ENCODE data around the gene KCNQ1OT1. TPM values are rescaled to one million over a fixed set of nuclear protein-coding genes. Genes with fewer than 3 reads are reported as not detected.

KCNQ1OT1 gene
- total and polyA plus RNA-seq, 9 of the 15 experiments (the other 6 are each of a cell fraction or from before 2014, with no cell fraction given), result 0.04 to 2.3 (median 0.74) TPM

GRCh38 chr11:2679011-2679676 is 20.6 kb downstream of the KCNQ1OT1 start (continued):
- TF ChIP-seq, protein P1, sequence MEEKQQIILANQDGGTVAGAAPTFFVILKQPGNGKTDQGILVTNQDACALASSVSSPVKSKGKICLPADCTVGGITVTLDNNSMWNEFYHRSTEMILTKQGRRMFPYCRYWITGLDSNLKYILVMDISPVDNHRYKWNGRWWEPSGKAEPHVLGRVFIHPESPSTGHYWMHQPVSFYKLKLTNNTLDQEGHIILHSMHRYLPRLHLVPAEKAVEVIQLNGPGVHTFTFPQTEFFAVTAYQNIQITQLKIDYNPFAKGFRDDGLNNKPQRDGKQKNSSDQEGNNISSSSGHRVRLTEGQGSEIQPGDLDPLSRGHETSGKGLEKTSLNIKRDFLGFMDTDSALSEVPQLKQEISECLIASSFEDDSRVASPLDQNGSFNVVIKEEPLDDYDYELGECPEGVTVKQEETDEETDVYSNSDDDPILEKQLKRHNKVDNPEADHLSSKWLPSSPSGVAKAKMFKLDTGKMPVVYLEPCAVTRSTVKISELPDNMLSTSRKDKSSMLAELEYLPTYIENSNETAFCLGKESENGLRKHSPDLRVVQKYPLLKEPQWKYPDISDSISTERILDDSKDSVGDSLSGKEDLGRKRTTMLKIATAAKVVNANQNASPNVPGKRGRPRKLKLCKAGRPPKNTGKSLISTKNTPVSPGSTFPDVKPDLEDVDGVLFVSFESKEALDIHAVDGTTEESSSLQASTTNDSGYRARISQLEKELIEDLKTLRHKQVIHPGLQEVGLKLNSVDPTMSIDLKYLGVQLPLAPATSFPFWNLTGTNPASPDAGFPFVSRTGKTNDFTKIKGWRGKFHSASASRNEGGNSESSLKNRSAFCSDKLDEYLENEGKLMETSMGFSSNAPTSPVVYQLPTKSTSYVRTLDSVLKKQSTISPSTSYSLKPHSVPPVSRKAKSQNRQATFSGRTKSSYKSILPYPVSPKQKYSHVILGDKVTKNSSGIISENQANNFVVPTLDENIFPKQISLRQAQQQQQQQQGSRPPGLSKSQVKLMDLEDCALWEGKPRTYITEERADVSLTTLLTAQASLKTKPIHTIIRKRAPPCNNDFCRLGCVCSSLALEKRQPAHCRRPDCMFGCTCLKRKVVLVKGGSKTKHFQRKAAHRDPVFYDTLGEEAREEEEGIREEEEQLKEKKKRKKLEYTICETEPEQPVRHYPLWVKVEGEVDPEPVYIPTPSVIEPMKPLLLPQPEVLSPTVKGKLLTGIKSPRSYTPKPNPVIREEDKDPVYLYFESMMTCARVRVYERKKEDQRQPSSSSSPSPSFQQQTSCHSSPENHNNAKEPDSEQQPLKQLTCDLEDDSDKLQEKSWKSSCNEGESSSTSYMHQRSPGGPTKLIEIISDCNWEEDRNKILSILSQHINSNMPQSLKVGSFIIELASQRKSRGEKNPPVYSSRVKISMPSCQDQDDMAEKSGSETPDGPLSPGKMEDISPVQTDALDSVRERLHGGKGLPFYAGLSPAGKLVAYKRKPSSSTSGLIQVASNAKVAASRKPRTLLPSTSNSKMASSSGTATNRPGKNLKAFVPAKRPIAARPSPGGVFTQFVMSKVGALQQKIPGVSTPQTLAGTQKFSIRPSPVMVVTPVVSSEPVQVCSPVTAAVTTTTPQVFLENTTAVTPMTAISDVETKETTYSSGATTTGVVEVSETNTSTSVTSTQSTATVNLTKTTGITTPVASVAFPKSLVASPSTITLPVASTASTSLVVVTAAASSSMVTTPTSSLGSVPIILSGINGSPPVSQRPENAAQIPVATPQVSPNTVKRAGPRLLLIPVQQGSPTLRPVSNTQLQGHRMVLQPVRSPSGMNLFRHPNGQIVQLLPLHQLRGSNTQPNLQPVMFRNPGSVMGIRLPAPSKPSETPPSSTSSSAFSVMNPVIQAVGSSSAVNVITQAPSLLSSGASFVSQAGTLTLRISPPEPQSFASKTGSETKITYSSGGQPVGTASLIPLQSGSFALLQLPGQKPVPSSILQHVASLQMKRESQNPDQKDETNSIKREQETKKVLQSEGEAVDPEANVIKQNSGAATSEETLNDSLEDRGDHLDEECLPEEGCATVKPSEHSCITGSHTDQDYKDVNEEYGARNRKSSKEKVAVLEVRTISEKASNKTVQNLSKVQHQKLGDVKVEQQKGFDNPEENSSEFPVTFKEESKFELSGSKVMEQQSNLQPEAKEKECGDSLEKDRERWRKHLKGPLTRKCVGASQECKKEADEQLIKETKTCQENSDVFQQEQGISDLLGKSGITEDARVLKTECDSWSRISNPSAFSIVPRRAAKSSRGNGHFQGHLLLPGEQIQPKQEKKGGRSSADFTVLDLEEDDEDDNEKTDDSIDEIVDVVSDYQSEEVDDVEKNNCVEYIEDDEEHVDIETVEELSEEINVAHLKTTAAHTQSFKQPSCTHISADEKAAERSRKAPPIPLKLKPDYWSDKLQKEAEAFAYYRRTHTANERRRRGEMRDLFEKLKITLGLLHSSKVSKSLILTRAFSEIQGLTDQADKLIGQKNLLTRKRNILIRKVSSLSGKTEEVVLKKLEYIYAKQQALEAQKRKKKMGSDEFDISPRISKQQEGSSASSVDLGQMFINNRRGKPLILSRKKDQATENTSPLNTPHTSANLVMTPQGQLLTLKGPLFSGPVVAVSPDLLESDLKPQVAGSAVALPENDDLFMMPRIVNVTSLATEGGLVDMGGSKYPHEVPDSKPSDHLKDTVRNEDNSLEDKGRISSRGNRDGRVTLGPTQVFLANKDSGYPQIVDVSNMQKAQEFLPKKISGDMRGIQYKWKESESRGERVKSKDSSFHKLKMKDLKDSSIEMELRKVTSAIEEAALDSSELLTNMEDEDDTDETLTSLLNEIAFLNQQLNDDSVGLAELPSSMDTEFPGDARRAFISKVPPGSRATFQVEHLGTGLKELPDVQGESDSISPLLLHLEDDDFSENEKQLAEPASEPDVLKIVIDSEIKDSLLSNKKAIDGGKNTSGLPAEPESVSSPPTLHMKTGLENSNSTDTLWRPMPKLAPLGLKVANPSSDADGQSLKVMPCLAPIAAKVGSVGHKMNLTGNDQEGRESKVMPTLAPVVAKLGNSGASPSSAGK (IDR thresholded peaks at IDR 0.05), result no peak
- TF ChIP-seq ATF1 (CRISPR knock-in tag; IDR thresholded peaks at IDR 0.05), result no peak
- TF ChIP-seq ATF1 (tag; IDR thresholded peaks at IDR 0.05), result no peak
- no peak for TF ChIP-seq ZNF134 (CRISPR knock-in tag; conservative IDR thresholded peaks at IDR 0.05)
- TF ChIP-seq TRIM28 (IDR thresholded peaks at IDR 0.05), result no peak
- no peak for TF ChIP-seq PML (IDR thresholded peaks at IDR 0.05; ENCODE audit: low read length)
- TF ChIP-seq ZZZ3 (IDR thresholded peaks at IDR 0.05), result no peak
- no peak for TF ChIP-seq XRCC5 (IDR thresholded peaks at IDR 0.05; ENCODE audit: low read depth, low read length)
- no peak for TF ChIP-seq EGR1 (conservative IDR thresholded peaks at IDR 0.05)
- no peak for TF ChIP-seq RAD21 (CRISPR knock-in tag; conservative IDR thresholded peaks at IDR 0.05 in 1 of 2, IDR thresholded peaks at IDR 0.05 in 1 of 2)
- TF ChIP-seq ZNF175 (CRISPR knock-in tag; IDR thresholded peaks at IDR 0.05; ENCODE audit: low read depth), result no peak
- TF ChIP-seq TBP (optimal IDR thresholded peaks at IDR 0.05; ENCODE audit: low read depth, low read length), result no peak
